T-helper 1 cell (primary cell): ENCODE measurements around the gene HLA-DQB1.
"Not testable (repeated sequence)": the region's sequence is repeated elsewhere in the genome, so short reads cannot be mapped to it uniquely, and the experiment has no call there.

Experiments
- DNase-seq, 5 donors: peaks; one replicate each; pipeline ENCODE4 v3.0.0-alpha.2; 2012 to 2020

Gene HLA-DQB1

GRCh38 chr6:32662099-32662498 lies 4.4 kb downstream of the HLA-DQB1 start:
- no peak for DNase-seq

GRCh38 chr6:32659856-32660595 lies 6.4 kb downstream of the HLA-DQB1 start:
- DNase-seq: no peak

GRCh38 chr6:32658268-32658897 lies 8.1 kb downstream of the HLA-DQB1 start:
- no peak for DNase-seq

- not testable (repeated sequence) for DNase-seq
These were observed 8.6 kb downstream of the HLA-DQB1 start for GRCh38 chr6:32657819-32658218.

- not testable (repeated sequence) for DNase-seq
These were observed 9.1 kb downstream of the HLA-DQB1 start for GRCh38 chr6:32657329-32657728.

- no peak for DNase-seq
These were observed 11.2 kb downstream of the HLA-DQB1 start for GRCh38 chr6:32655203-32655710.

- no peak for DNase-seq
These were observed 21.3 kb downstream of the HLA-DQB1 start for GRCh38 chr6:32645047-32645703.

GRCh38 chr6:32643904-32644303 lies 22.6 kb downstream of the HLA-DQB1 start:
- DNase-seq: no peak

GRCh38 chr6:32642720-32643106 lies 23.7 kb downstream of the HLA-DQB1 start:
- no peak for DNase-seq

GRCh38 chr6:32641785-32642719 lies 24.4 kb downstream of the HLA-DQB1 start:
- not testable (repeated sequence) for DNase-seq

- no peak for DNase-seq
These were observed 25.3 kb downstream of the HLA-DQB1 start for GRCh38 chr6:32641122-32641521.

GRCh38 chr6:32639440-32640394 lies 26.7 kb downstream of the HLA-DQB1 start:
- no peak for DNase-seq

GRCh38 chr6:32638532-32639219 lies 27.8 kb downstream of the HLA-DQB1 start:
- no peak for DNase-seq

- DNase-seq: no peak
These were observed 28.6 kb downstream of the HLA-DQB1 start for GRCh38 chr6:32637883-32638282.

GRCh38 chr6:32637219-32637880 lies 29.1 kb downstream of the HLA-DQB1 start, which contains the start of gene HLA-DQA1:
TSS of gene HLA-DQA1 (plus strand) at chr6:32637406. CDS start at chr6:32637459, 53 bp downstream.
- DNase-seq: peak in 1 of 5 donors; percentile 73

GRCh38 chr6:32635526-32636123 lies 30.8 kb downstream of the HLA-DQB1 start:
- DNase-seq: no peak

- not testable (repeated sequence) for DNase-seq
These were observed 36.7 kb downstream of the HLA-DQB1 start for GRCh38 chr6:32629793-32630192.

GRCh38 chr6:32627831-32628230 lies 38.6 kb downstream of the HLA-DQB1 start:
- peak in 2 of 5 donors; percentile 19 to 82 for DNase-seq

- peak in 1 of 5 donors; percentile 47 for DNase-seq
These were observed 39.2 kb downstream of the HLA-DQB1 start for GRCh38 chr6:32627249-32627648.
